HepG2 (cell line): ENCODE measurements around the gene POU2AF2.

Experiments
- CTCF ChIP-seq: sonication (generic); formaldehyde crosslinking; IDR thresholded peaks from 2 replicates; pipeline ENCODE4 v1.5.0; 2020; ENCODE audit warnings: mild to moderate bottlenecking, missing genetic modification reagents, moderate library complexity
- GATAD1 ChIP-seq: IDR thresholded peaks from 2 replicates; pipeline ENCODE4 v1.6.1; 2016; ENCODE audit warnings: missing genetic modification reagents, missing compliant biosample characterization
- NFE2L1 ChIP-seq: sonication (generic); formaldehyde crosslinking; IDR thresholded peaks from 2 replicates; pipeline ENCODE4 v1.4.0; 2020; ENCODE audit warnings: missing genetic modification reagents, mild to moderate bottlenecking, borderline replicate concordance
- NR2F1 ChIP-seq, 2 experiments: fragments of 450-650 bp in 1 of 2; formaldehyde crosslinking in 1 of 2; IDR thresholded peaks; 2 replicates each; pipeline versions ENCODE4 v1.5.0 to v1.6.1; 2016 to 2020; ENCODE audit warnings: mild to moderate bottlenecking in 1 of 2, missing compliant biosample characterization in 1 of 2, missing genetic modification reagents in 1 of 2, moderate library complexity in 1 of 2
- PAWR ChIP-seq: sonication (generic); formaldehyde crosslinking; IDR thresholded peaks from 2 replicates; pipeline ENCODE4 v1.4.0; 2020; ENCODE audit warnings: missing genetic modification reagents, mild to moderate bottlenecking, borderline replicate concordance
- PITX1 ChIP-seq: sonication (generic); formaldehyde crosslinking; IDR thresholded peaks from 2 replicates; pipeline ENCODE4 v1.5.1; 2020; ENCODE audit warnings: mild to moderate bottlenecking, missing genetic modification reagents
- POLR2AphosphoS5 ChIP-seq: IDR thresholded peaks from 2 replicates; pipeline ENCODE4 v1.6.1; 2012; ENCODE audit warnings: low read depth, low read length
- POLR2G ChIP-seq: fragments of 200-400 bp; formaldehyde crosslinking; IDR thresholded peaks from 2 replicates; pipeline ENCODE4 v1.6.1; 2018; ENCODE audit warnings: mild to moderate bottlenecking, low read depth, low read length, moderate library complexity
- SCMH1 ChIP-seq: sonication (generic); formaldehyde crosslinking; IDR thresholded peaks from 2 replicates; pipeline ENCODE4 v1.9.0; 2021; ENCODE audit warnings: missing genetic modification reagents, mild to moderate bottlenecking, borderline replicate concordance
- SMAD3 ChIP-seq: sonication (generic); formaldehyde crosslinking; IDR thresholded peaks from 2 replicates; pipeline ENCODE4 v1.4.0; 2020; ENCODE audit warnings: missing genetic modification reagents
- TAF1 ChIP-seq: sonication (generic); formaldehyde crosslinking; IDR thresholded peaks from 2 replicates; pipeline ENCODE4 v1.4.0; 2020; ENCODE audit warnings: missing genetic modification reagents
- TRIM24 ChIP-seq: sonication (generic); formaldehyde crosslinking; IDR thresholded peaks from 2 replicates; pipeline ENCODE4 v1.8.0; 2022; ENCODE audit warnings: mild to moderate bottlenecking, missing genetic modification reagents
- ZNF337 ChIP-seq: sonication (generic); formaldehyde crosslinking; IDR thresholded peaks from 2 replicates; pipeline ENCODE4 v1.5.1; 2020; ENCODE audit warnings: missing genetic modification reagents, low read depth, mild to moderate bottlenecking, borderline replicate concordance
- ZNF740 ChIP-seq: sonication (generic); formaldehyde crosslinking; IDR thresholded peaks from 2 replicates; pipeline ENCODE4 v1.4.0; 2020; ENCODE audit warnings: missing genetic modification reagents

GRCh38 chr11:111327908-111328624 is 82.5 kb downstream of the POU2AF2 start:
- TF ChIP-seq GATAD1 (no peak), POLR2G (no peak), NFE2L1 (CRISPR knock-in tag) (no peak), PAWR (CRISPR knock-in tag) (no peak), TAF1 (CRISPR knock-in tag) (no peak), ZNF337 (no peak), SCMH1 (CRISPR knock-in tag) (no peak), SMAD3 (CRISPR knock-in tag) (no peak), POLR2AphosphoS5 (no peak), TRIM24 (no peak), CTCF (CRISPR knock-in tag) (no peak), ZNF740 (no peak), PITX1 (CRISPR knock-in tag) (no peak), NR2F1 (CRISPR knock-in tag; IDR thresholded peaks at IDR 0.05) (no peak)
